Panc1 (cell line): ENCODE measurements around the gene HMGXB4.

ENCODE experiments used
- CTCF ChIP-seq: fragments of 450-650 bp; IDR thresholded peaks from 2 replicates; pipeline ENCODE4 v1.5.1; 2017; ENCODE audit warnings: mild to moderate bottlenecking
- POLR2AphosphoS5 ChIP-seq: IDR thresholded peaks from 2 replicates; pipeline ENCODE4 v1.6.1; 2012; ENCODE audit warnings: mild to moderate bottlenecking, low read depth, low read length, moderate library complexity
- TCF7L2 ChIP-seq: IDR thresholded peaks from 2 replicates; pipeline ENCODE4 v1.6.1; 2011; ENCODE audit warnings: mild to moderate bottlenecking, low read depth, low read length, inconsistent platforms

- TF ChIP-seq CTCF (no peak), POLR2AphosphoS5 (no peak), TCF7L2 (no peak)
Measured at GRCh38 chr22:35209203-35209602, 48.1 kb upstream of the HMGXB4 start.
